Esophagus muscularis mucosa (tissue), 3 donors: ENCODE results near the gene CAMK1.

Experiments
- POLR2A ChIP-seq: fragments of 450-650 bp; IDR thresholded peaks from one replicate; pipeline ENCODE4 v1.6.1; 2017; ENCODE audit warnings: antibody characterized with exemption, moderate library complexity, mild to moderate bottlenecking, low read depth
- TF ChIP-seq, protein P1 (sequence below), 3 experiments: fragments of 200-600 bp in 2 of 3; fragments of 450-650 bp in 1 of 3; sonication (generic) in 2 of 3; IDR thresholded peaks; one replicate each; pipeline ENCODE4 v1.5.1; 2017 to 2019; ENCODE audit warnings: antibody characterized with exemption in 3 of 3, mild to moderate bottlenecking in 2 of 3, moderate library complexity in 1 of 3

DNA sequence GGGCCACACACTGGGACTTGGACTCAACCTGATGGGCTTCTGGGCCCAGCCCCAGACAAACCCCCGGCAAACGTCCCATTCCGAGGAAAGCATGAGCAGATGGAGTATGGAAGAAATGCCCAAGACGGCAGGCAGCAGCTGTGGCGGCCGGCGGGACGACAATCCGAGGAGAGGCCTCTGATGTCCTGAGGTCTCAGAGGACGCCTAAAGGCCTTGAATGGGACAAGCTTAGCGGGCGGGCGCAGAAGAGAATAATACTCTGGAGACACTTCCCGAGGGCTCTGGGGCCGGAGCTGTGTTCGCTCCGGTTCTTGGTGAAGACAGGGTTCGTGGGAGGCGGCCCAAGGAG lies 20.5 kb downstream of the CAMK1 start:
- no peak for TF ChIP-seq POLR2A
- TF ChIP-seq, protein P1, sequence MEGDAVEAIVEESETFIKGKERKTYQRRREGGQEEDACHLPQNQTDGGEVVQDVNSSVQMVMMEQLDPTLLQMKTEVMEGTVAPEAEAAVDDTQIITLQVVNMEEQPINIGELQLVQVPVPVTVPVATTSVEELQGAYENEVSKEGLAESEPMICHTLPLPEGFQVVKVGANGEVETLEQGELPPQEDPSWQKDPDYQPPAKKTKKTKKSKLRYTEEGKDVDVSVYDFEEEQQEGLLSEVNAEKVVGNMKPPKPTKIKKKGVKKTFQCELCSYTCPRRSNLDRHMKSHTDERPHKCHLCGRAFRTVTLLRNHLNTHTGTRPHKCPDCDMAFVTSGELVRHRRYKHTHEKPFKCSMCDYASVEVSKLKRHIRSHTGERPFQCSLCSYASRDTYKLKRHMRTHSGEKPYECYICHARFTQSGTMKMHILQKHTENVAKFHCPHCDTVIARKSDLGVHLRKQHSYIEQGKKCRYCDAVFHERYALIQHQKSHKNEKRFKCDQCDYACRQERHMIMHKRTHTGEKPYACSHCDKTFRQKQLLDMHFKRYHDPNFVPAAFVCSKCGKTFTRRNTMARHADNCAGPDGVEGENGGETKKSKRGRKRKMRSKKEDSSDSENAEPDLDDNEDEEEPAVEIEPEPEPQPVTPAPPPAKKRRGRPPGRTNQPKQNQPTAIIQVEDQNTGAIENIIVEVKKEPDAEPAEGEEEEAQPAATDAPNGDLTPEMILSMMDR (IDR thresholded peaks at IDR 0.05): no peak
